DMS53 (cell line): ENCODE data around the gene GNG3.
"Not testable (repeated sequence)": the region's sequence is repeated elsewhere in the genome, so short reads cannot be mapped to it uniquely, and the experiment has no call there.

Source experiments
- DNase-seq: peaks from one replicate; lab custom pipeline; 2025; lab: John Stamatoyannopoulos, UW

Gene GNG3

GRCh38 chr11:62707277-62707861 is at the start of gene GNG3, which contains the start of gene BSCL2:
GNG3 (plus strand) TSS chr11:62707676; CDS start chr11:62708296, 620 bp downstream.
BSCL2 (minus strand) TSS chr11:62707424; CDS start chr11:62707195, 229 bp downstream.
- no peak for DNase-seq

- DNase-seq: peak; percentile 86
Measured at GRCh38 chr11:62664405-62665074, 42.9 kb upstream of the GNG3 start.

GRCh38 chr11:62665075-62665598 is 42.3 kb upstream of the GNG3 start, which contains the start of the genes C11orf98 and CSKMT:
C11orf98 (minus strand) TSS chr11:62665210; CDS start chr11:62665169, 41 bp downstream.
CSKMT (plus strand) TSS chr11:62665312; CDS start chr11:62665880, 568 bp downstream.
- DNase-seq: peak; percentile 96

- peak; percentile 74 for DNase-seq
Measured at GRCh38 chr11:62665599-62666258, 41.7 kb upstream of the GNG3 start.

- DNase-seq: no peak
Measured at GRCh38 chr11:62666259-62666926, 41.1 kb upstream of the GNG3 start.

GRCh38 chr11:62667460-62667859 is 40.0 kb upstream of the GNG3 start:
- DNase-seq: no peak

- peak; percentile 61 for DNase-seq
Measured at GRCh38 chr11:62669420-62670161, 37.9 kb upstream of the GNG3 start.

- peak; percentile 85 for DNase-seq
Measured at GRCh38 chr11:62671236-62671607, 36.3 kb upstream of the GNG3 start.

GRCh38 chr11:62671608-62672389 is 35.7 kb upstream of the GNG3 start, which contains the start of the genes LBHD1 and UQCC3:
LBHD1 (minus strand) TSS chr11:62672267; CDS start chr11:62670031, 2,236 bp downstream.
UQCC3 (plus strand) TSS chr11:62671673; CDS start chr11:62671746, 73 bp downstream.
- peak; percentile 97 for DNase-seq

GRCh38 chr11:62673196-62673525 is 34.3 kb upstream of the GNG3 start:
- DNase-seq: no peak

- DNase-seq: not testable (repeated sequence)
Measured at GRCh38 chr11:62675415-62675814, 32.1 kb upstream of the GNG3 start.

GRCh38 chr11:62676698-62677097 is 30.8 kb upstream of the GNG3 start:
- no peak for DNase-seq

GRCh38 chr11:62677156-62677555 is 30.3 kb upstream of the GNG3 start:
- DNase-seq: no peak

GRCh38 chr11:62677714-62678113 is 29.8 kb upstream of the GNG3 start:
- no peak for DNase-seq

GRCh38 chr11:62678433-62678769 is 29.1 kb upstream of the GNG3 start:
- DNase-seq: no peak

- DNase-seq: peak; percentile 95
Measured at GRCh38 chr11:62678770-62679696, 28.4 kb upstream of the GNG3 start, which contains the start of gene UBXN1. UBXN1 (minus strand) TSS chr11:62679073; CDS start chr11:62678923, 150 bp downstream.

- DNase-seq: peak; percentile 88
Measured at GRCh38 chr11:62680825-62681240, 26.6 kb upstream of the GNG3 start.

- no peak for DNase-seq
Measured at GRCh38 chr11:62682518-62682917, 25.0 kb upstream of the GNG3 start.
